Measurements from ENCODE around the gene IGF1R. TPM values are rescaled to one million over a fixed set of nuclear protein-coding genes. Genes with fewer than 3 reads are reported as not detected.

IGF1R gene
- total RNA-seq, 1 experiment from 2014 or later, result 71.3 TPM

DNA sequence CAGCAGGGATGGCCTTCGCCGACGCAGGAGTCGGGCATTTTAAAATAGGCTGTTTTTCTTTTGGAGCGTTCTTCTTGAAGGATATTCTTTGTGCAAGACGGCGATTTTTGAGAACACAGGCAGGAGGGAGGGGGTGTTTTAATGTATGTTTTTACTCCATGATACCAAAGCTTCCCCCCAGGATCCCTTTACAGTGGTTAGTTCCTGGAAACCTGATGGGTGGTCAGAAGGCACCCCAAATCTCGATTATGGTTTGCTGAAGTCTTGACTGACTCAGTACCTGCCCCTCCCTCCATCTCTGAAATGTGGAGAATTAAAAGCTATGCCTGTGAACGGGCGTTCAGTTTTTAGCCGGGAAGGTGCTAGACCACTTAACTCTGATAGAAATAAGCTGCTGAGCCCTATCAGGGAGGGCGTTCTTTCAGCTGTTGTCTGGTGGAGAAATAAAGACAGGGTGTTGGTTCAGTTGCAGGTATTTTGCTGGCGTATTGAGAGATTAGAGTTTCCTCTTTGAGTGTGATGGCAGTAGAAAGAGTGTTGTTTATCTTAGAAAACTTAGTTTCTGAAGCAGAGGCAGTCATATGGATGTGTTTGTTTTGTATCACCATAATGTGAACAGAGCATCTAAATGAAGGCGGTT lies 3.4 kb downstream of the IGF1R start:
- TF ChIP-seq, protein P1, sequence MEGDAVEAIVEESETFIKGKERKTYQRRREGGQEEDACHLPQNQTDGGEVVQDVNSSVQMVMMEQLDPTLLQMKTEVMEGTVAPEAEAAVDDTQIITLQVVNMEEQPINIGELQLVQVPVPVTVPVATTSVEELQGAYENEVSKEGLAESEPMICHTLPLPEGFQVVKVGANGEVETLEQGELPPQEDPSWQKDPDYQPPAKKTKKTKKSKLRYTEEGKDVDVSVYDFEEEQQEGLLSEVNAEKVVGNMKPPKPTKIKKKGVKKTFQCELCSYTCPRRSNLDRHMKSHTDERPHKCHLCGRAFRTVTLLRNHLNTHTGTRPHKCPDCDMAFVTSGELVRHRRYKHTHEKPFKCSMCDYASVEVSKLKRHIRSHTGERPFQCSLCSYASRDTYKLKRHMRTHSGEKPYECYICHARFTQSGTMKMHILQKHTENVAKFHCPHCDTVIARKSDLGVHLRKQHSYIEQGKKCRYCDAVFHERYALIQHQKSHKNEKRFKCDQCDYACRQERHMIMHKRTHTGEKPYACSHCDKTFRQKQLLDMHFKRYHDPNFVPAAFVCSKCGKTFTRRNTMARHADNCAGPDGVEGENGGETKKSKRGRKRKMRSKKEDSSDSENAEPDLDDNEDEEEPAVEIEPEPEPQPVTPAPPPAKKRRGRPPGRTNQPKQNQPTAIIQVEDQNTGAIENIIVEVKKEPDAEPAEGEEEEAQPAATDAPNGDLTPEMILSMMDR (conservative IDR thresholded peaks at IDR 0.05), result no peak
- TF ChIP-seq EZH2 (IDR thresholded peaks at IDR 0.05; ENCODE audit: low read depth), result no peak

DNA sequence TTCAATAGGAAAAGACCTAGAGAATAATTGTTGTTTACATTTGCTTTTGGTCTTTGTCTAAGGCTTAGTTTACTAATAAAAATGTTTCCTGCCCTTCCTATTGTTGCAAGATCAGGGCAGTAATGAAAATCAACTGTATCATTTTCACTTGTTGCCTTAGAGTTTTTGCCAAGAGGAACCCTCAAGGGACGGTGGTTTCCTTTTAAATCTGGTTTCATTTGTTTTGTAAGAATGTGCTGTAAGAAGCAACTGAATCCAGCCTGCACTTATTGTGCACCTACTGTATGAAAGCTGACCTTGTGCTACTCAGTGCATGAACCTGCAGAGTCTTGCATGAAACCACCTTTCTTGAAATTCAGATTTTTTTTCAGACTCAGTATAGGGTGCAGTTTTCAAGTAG lies 5.3 kb downstream of the IGF1R start:
- H2AFZ ChIP-seq, result no peak overlapping the region
- H3K4me2 ChIP-seq, result peak overlapping the region; percentile 92
- POLR2A ChIA-PET (ENCODE audit: unreplicated experiment), result no interaction called here
- H3K9me2 ChIP-seq (ENCODE audit: insufficient read depth), result no peaks in the 10 kb centered on the region
- H3K27ac ChIP-seq, result no peak overlapping the region
- peaks cover 6% of the 10 kb centered on the region; the same call in 1 of the 2 replicates for H4K20me1 ChIP-seq (ENCODE audit: insufficient read depth)
- no peaks in the 10 kb centered on the region for H3K36me3 ChIP-seq (ENCODE audit: low read depth)
- H3K79me2 ChIP-seq (ENCODE audit: low read depth), result peaks cover 94% of the 10 kb centered on the region
- 0 out of 2 replicates have a peak, but pooled peaks cover 6% of the 10 kb centered on the region for H3F3A ChIP-seq (ENCODE audit: insufficient read depth, low read depth)
- H3K9me3 ChIP-seq (ENCODE audit: insufficient read depth, low read depth), result no peaks in the 10 kb centered on the region
- intact Hi-C loops (cut with micrococcal nuclease; ENCODE audit: unreplicated experiment), result no loop called here
- BruUV-seq (replicated peaks), result no TSS peak
- peaks cover 33% of the 10 kb centered on the region for H3K4me1 ChIP-seq (replicated peaks; ENCODE audit: insufficient read depth)
- CTCF ChIA-PET, result interaction anchor here (0.6 kb wide), 1 partner anchor 133 kb away, joined by 19 read pairs; no protein-coding TSS in a partner anchor
- H3K27me3 ChIP-seq (ENCODE audit: insufficient read depth, low read depth), result no peaks in the 10 kb centered on the region
- DNase-seq, result no peak
- H3K4me3 ChIP-seq, result no peak overlapping the region
- TF ChIP-seq, protein P1 (conservative IDR thresholded peaks at IDR 0.05), result no peak
- TF ChIP-seq EZH2 (IDR thresholded peaks at IDR 0.05; ENCODE audit: low read depth), result no peak

More for the DNA sequence above, 3.4 kb downstream of the IGF1R start:
- intact Hi-C loops (cut with micrococcal nuclease; ENCODE audit: unreplicated experiment), result loop anchor here (2.0 kb wide), 1 partner anchor 127 kb away; no protein-coding TSS in a partner anchor
- H3K79me2 ChIP-seq (ENCODE audit: low read depth), result peaks cover 74% of the 10 kb centered on the region
- H3K4me2 ChIP-seq, result peak overlapping the region; percentile 92
- 0 out of 2 replicates have a peak, but pooled peaks cover 6% of the 10 kb centered on the region for H3F3A ChIP-seq (ENCODE audit: insufficient read depth, low read depth)
- TSS peak; percentile 19 for BruUV-seq (replicated peaks)
- H3K4me3 ChIP-seq, result peak overlapping the region; percentile 88
- peak overlapping the region; percentile 53 for H3K27ac ChIP-seq
- DNase-seq, result peak; percentile 14 to 49
- ChIA-PET POLR2A (ENCODE audit: unreplicated experiment) (no interaction called here), CTCF (interaction anchor here (0.6 to 1.0 kb wide), 2 partner anchors 11 to 208 kb away, joined by 3 to 4 read pairs; no protein-coding TSS in a partner anchor)
- H3K27me3 ChIP-seq (ENCODE audit: insufficient read depth, low read depth), result no peaks in the 10 kb centered on the region
- H3K9me3 ChIP-seq (ENCODE audit: insufficient read depth, low read depth), result no peaks in the 10 kb centered on the region
- H3K36me3 ChIP-seq (ENCODE audit: low read depth), result no peaks in the 10 kb centered on the region
- peaks cover 33% of the 10 kb centered on the region for H3K4me1 ChIP-seq (replicated peaks; ENCODE audit: insufficient read depth)
- peak overlapping the region; percentile 92 for H2AFZ ChIP-seq
- no peaks in the 10 kb centered on the region for H3K9me2 ChIP-seq (ENCODE audit: insufficient read depth)
- H4K20me1 ChIP-seq (ENCODE audit: insufficient read depth), result peaks cover 6% of the 10 kb centered on the region; the same call in 1 of the 2 replicates

- TF ChIP-seq, protein P1 (conservative IDR thresholded peaks at IDR 0.05), result no peak
- TF ChIP-seq EZH2 (IDR thresholded peaks at IDR 0.05; ENCODE audit: low read depth), result no peak
- Histone ChIP-seq H3K79me2 (ENCODE audit: low read depth) (peaks cover 100% of the 10 kb centered on the region), H3K27ac (no peak overlapping the region), H3K9me2 (ENCODE audit: insufficient read depth) (no peaks in the 10 kb centered on the region), H3K36me3 (ENCODE audit: low read depth) (no peaks in the 10 kb centered on the region), H3F3A (ENCODE audit: insufficient read depth, low read depth) (0 out of 2 replicates have a peak, but pooled peaks cover 6% of the 10 kb centered on the region), H3K27me3 (ENCODE audit: insufficient read depth, low read depth) (no peaks in the 10 kb centered on the region), H3K4me3 (no peak overlapping the region), H3K9me3 (ENCODE audit: insufficient read depth, low read depth) (no peaks in the 10 kb centered on the region), H3K4me1 (replicated peaks; ENCODE audit: insufficient read depth) (peaks cover 36% of the 10 kb centered on the region), H2AFZ (no peak overlapping the region), H4K20me1 (ENCODE audit: insufficient read depth) (peaks cover 6% of the 10 kb centered on the region; the same call in 1 of the 2 replicates), H3K4me2 (peak overlapping the region; percentile 21; the same call in 1 of the 2 replicates)
- ChIA-PET POLR2A (ENCODE audit: unreplicated experiment) (no interaction called here), CTCF (interaction anchor here (0.7 kb wide), 1 partner anchor 415 kb away, joined by 7 read pairs; no protein-coding TSS in a partner anchor)
- no TSS peak for BruUV-seq (replicated peaks)
- intact Hi-C loops (cut with micrococcal nuclease; ENCODE audit: unreplicated experiment), result no loop called here
- DNase-seq, result no peak
Observed at GRCh38 chr15:98654790-98655360, 6.5 kb downstream of the IGF1R start.
